IMR-90 (cell line): Measurements from ENCODE around the gene APOF. TPM values are rescaled to one million over a fixed set of nuclear protein-coding genes. Genes with fewer than 3 reads are reported as not detected.

ENCODE experiments used
- ATAC-seq: fragments of 200-7000 bp; cut with Tn5 transposase; 2 replicates; pipeline ENCODE4 v1.9.1; 2020; ENCODE audit warnings: low read depth, mild to moderate bottlenecking, moderate library complexity
- BruUV-seq: library from RNA; stranded (reverse); fragments of 400-500 nt; replicated peaks from 2 replicates; lab custom pipeline; 2021; lab: Mats Ljungman, UMichigan
- CTCF ChIA-PET: fragments of 300-600 bp; formaldehyde crosslinking; extraction: SDS; loops from one replicate; lab custom pipeline; 2021; ENCODE audit warnings: antibody characterized with exemption; lab: Yijun Ruan, JAX
- POLR2A ChIA-PET: fragments of 300-600 bp; sonication (Branson Sonifier 250); formaldehyde crosslinking; loops from one replicate; lab custom pipeline; 2022; ENCODE audit warnings: antibody characterized with exemption; ENCODE audit not compliant: unreplicated experiment; lab: Charles Lee
- DNase-seq: peaks from one replicate; pipeline ENCODE4 v3.0.0; 2013
- H2AFZ ChIP-seq: replicated peaks from 2 replicates; pipeline ENCODE3; 2013; ENCODE audit warnings: low read length, mild to moderate bottlenecking; ENCODE audit not compliant: poor library complexity
- H2AK5ac ChIP-seq: 2 replicates; pipeline ENCODE4 v1.6.1; 2013; ENCODE audit warnings: low read depth, low read length, inconsistent platforms
- H2AK9ac ChIP-seq: replicated peaks from 2 replicates; pipeline ENCODE3; 2013; ENCODE audit warnings: mild to moderate bottlenecking, low read depth, low read length, moderate library complexity; ENCODE audit not compliant: poor library complexity
- H2BK120ac ChIP-seq: 2 replicates; pipeline ENCODE4 v1.6.1; 2013; ENCODE audit warnings: low read depth, low read length, inconsistent platforms
- H2BK15ac ChIP-seq: 3 replicates; pipeline ENCODE4 v1.6.1; 2013; ENCODE audit warnings: low read depth, low read length, inconsistent platforms
- H2BK20ac ChIP-seq: 2 replicates; pipeline ENCODE4 v1.6.1; 2013; ENCODE audit warnings: low read depth, mild to moderate bottlenecking, inconsistent platforms, low read length, moderate library complexity
- H2BK5ac ChIP-seq: 2 replicates; pipeline ENCODE4 v1.6.1; 2013; ENCODE audit warnings: mild to moderate bottlenecking, low read depth, low read length, inconsistent platforms; ENCODE audit not compliant: poor library complexity, severe bottlenecking
- H3K14ac ChIP-seq: replicated peaks from 2 replicates; pipeline ENCODE4 v1.6.1; 2013; ENCODE audit warnings: low read depth, low read length, inconsistent platforms
- H3K18ac ChIP-seq: 2 replicates; pipeline ENCODE4 v1.6.1; 2013; ENCODE audit warnings: low read depth, low read length, control low read depth
- H3K23ac ChIP-seq: 2 replicates; pipeline ENCODE4 v1.6.1; 2013; ENCODE audit warnings: low read depth, low read length, inconsistent platforms
- H3K27ac ChIP-seq: 2 replicates; pipeline ENCODE4 v1.5.1; 2013; ENCODE audit warnings: mild to moderate bottlenecking, control low read depth, low read length; ENCODE audit not compliant: insufficient read depth
- H3K27me3 ChIP-seq: 2 replicates; pipeline ENCODE4 v1.6.1; 2013; ENCODE audit warnings: low read length; ENCODE audit not compliant: control insufficient read depth, insufficient read depth
- H3K36me3 ChIP-seq: 2 replicates; pipeline ENCODE4 v1.6.1; 2013; ENCODE audit warnings: low read length, mixed read lengths; ENCODE audit not compliant: control insufficient read depth, insufficient read depth
- H3K4ac ChIP-seq: 2 replicates; pipeline ENCODE4 v1.6.1; 2013; ENCODE audit warnings: low read depth, low read length, inconsistent platforms
- H3K4me1 ChIP-seq: 2 replicates; pipeline ENCODE4 v1.6.1; 2013; ENCODE audit warnings: low read length, mixed read lengths; ENCODE audit not compliant: control insufficient read depth, insufficient read depth
- H3K4me2 ChIP-seq: 2 replicates; pipeline ENCODE4 v1.6.1; 2013; ENCODE audit warnings: low read depth, mild to moderate bottlenecking, control low read depth, low read length, moderate library complexity
- H3K4me3 ChIP-seq: 2 replicates; pipeline ENCODE4 v1.5.1; 2013; ENCODE audit warnings: low read depth, mild to moderate bottlenecking, control low read depth, low read length, moderate library complexity; ENCODE audit not compliant: insufficient read depth
- H3K56ac ChIP-seq: 2 replicates; pipeline ENCODE4 v1.6.1; 2013; ENCODE audit warnings: low read length, inconsistent platforms; ENCODE audit not compliant: insufficient read depth; ENCODE audit errors: extremely low read depth
- H3K79me1 ChIP-seq, 2 experiments: 2 replicates each; pipeline ENCODE4 v1.6.1; 2013; ENCODE audit warnings: low read length in 2 of 2, inconsistent platforms in 1 of 2, low read depth in 1 of 2
- H3K9ac ChIP-seq: 2 replicates; pipeline ENCODE4 v1.6.1; 2013; ENCODE audit warnings: low read depth, low read length, control low read depth
- H3K9me1 ChIP-seq: 2 replicates; pipeline ENCODE4 v1.6.1; 2013; ENCODE audit warnings: low read length, inconsistent platforms; ENCODE audit not compliant: insufficient read depth
- H3K9me3 ChIP-seq: 2 replicates; pipeline ENCODE4 v1.6.1; 2013; ENCODE audit warnings: low read length; ENCODE audit not compliant: control insufficient read depth, insufficient read depth
- H4K20me1 ChIP-seq: 2 replicates; pipeline ENCODE4 v1.6.1; 2013; ENCODE audit warnings: low read length, inconsistent platforms; ENCODE audit not compliant: insufficient read depth
- H4K5ac ChIP-seq: 2 replicates; pipeline ENCODE4 v1.6.1; 2013; ENCODE audit warnings: mild to moderate bottlenecking, low read depth, low read length, control low read depth
- H4K8ac ChIP-seq, 2 experiments: 2 replicates each; pipeline ENCODE4 v1.6.1; 2013; ENCODE audit warnings: low read depth in 2 of 2, low read length in 2 of 2, control low read depth in 1 of 2, inconsistent platforms in 1 of 2
- H4K91ac ChIP-seq: 2 replicates; pipeline ENCODE4 v1.6.1; 2013; ENCODE audit warnings: low read depth, low read length, inconsistent platforms; ENCODE audit not compliant: insufficient read depth
- BHLHE40 ChIP-seq: fragments of 150-350 bp; IDR thresholded peaks from 2 replicates; pipeline ENCODE4 v1.6.1; 2016; ENCODE audit warnings: mild to moderate bottlenecking, low read depth, low read length
- CHD1 ChIP-seq: IDR thresholded peaks from 2 replicates; pipeline ENCODE4 v1.6.1; 2012; ENCODE audit warnings: low read depth, low read length, improper control_type of control experiment
- FOS ChIP-seq: fragments of 150-350 bp; IDR thresholded peaks from 2 replicates; pipeline ENCODE4 v1.6.1; 2016; ENCODE audit warnings: low read depth, low read length
- MAZ ChIP-seq: IDR thresholded peaks from 2 replicates; pipeline ENCODE4 v1.6.1; 2012; ENCODE audit warnings: low read depth, mild to moderate bottlenecking, low read length, improper control_type of control experiment, moderate library complexity, borderline replicate concordance
- MXI1 ChIP-seq: IDR thresholded peaks from 2 replicates; pipeline ENCODE4 v1.6.1; 2012; ENCODE audit warnings: low read depth, mild to moderate bottlenecking, low read length, moderate library complexity, borderline replicate concordance
- RCOR1 ChIP-seq: IDR thresholded peaks from 2 replicates; pipeline ENCODE4 v1.6.1; 2012; ENCODE audit warnings: mild to moderate bottlenecking, low read length, improper control_type of control experiment; ENCODE audit not compliant: insufficient replicate concordance
- RFX5 ChIP-seq: IDR thresholded peaks from 2 replicates; pipeline ENCODE4 v1.8.0; 2012; ENCODE audit warnings: low read depth, mild to moderate bottlenecking, low read length, moderate library complexity
- SMC3 ChIP-seq: fragments of 150-350 bp; IDR thresholded peaks from 2 replicates; pipeline ENCODE4 v1.6.1; 2016; ENCODE audit warnings: low read depth, mild to moderate bottlenecking, antibody characterized with exemption, low read length, moderate library complexity
- WGBS, 2 experiments: methylation state at CpG; one replicate each; pipeline versions ENCODE4 v1.1.5 to v1.1.7; 2013; ENCODE audit warnings: missing lambda C conversion rate in 2 of 2; ENCODE audit not compliant: insufficient read length in 1 of 2; ENCODE audit errors: extremely low coverage in 2 of 2; 5-methylcytosine and 5-hydroxymethylcytosine counted together
- dilution Hi-C: fragments of 300-500 bp; cut with HindIII; formaldehyde crosslinking; loops from one replicate; pipeline ENCODE4 v1.14.3; 2018; ENCODE audit warnings: low sequenced_read_pairs; ENCODE audit not compliant: unreplicated experiment
- in situ Hi-C: fragments of 300-500 bp; cut with MboI; formaldehyde crosslinking; loops from 3 replicates; pipeline ENCODE4 v1.14.3; 2019; ENCODE audit warnings: low sequenced_read_pairs, inconsistent platforms, mixed read lengths
- intact Hi-C: fragments of 100-400 bp; cut with micrococcal nuclease; formaldehyde crosslinking; loops from 2 replicates; pipeline ENCODE4 v1.10.0; 2022
- microRNA-seq, 2 experiments: library from miRNA; stranded (forward) in 1 of 2; unstranded in 1 of 2; fragments of 10-50 nt in 1 of 2; fragments of <30 nt in 1 of 2; gene quantifications in 1 of 2; microRNA quantifications in 1 of 2; one replicate each; pipeline versions ENCODE3 to v1.1.0; 2013 to 2020; ENCODE audit not compliant: insufficient read depth in 1 of 2, insufficient read length in 1 of 2, unreplicated experiment in 1 of 2
- polyA plus RNA-seq, 3 experiments: library from polyadenylated mRNA; depleted of rRNA; stranded (reverse); fragments of >200 nt; gene quantifications; 2 replicates each; pipeline ENCODE4 v1.2.3, GENCODE V29; 2012; ENCODE audit warnings: low replicate concordance in 1 of 3
- small RNA-seq, 5 experiments: library from RNA; depleted of rRNA; stranded (forward); fragments of <200 nt; gene quantifications; one replicate each; pipeline ENCODE3, GENCODE V24; 2012
- total RNA-seq: library from RNA; depleted of rRNA; stranded (reverse); fragments of >200 nt; gene quantifications from 2 replicates; pipeline ENCODE4 v1.2.3, GENCODE V29; 2012; rRNA removed
- TF ChIP-seq, protein P1 (sequence below): conservative IDR thresholded peaks from 2 replicates; pipeline ENCODE4 v1.5.1; 2012; ENCODE audit warnings: mild to moderate bottlenecking, low read depth, low read length, improper control_type of control experiment

The APOF gene
- total and polyA plus RNA-seq, 2 of the 4 experiments (the other 2 are of a cell fraction): not detected

DNA sequence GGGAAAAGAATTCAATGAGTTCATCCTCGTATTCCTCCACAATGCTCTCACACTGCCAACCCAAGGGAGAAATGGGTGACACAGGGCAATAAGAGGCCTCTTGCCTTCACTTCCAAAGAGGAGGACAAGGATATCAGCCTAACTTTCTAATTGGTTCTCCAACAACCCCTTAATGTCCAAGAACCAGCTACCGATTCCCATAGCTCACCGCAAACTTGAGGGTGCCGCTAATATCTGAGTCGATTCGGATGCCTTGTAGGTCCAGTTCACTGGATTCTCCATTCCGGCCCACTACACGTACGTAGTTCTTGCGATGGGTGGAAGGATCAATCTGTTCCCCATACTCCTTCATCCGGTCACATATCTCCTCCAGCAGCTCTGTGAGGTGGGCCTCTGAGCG is 51.7 kb downstream of the APOF start:
- BruUV-seq: no TSS peak

More for the DNA sequence above, 51.7 kb downstream of the APOF start:
- Histone ChIP-seq H4K20me1 (no peaks in the 10 kb centered on the region), H3K18ac (no peak overlapping the region), H2AK9ac (no peak overlapping the region), H2AFZ (no peak overlapping the region), H3K27me3 (no peaks in the 10 kb centered on the region), H2BK5ac (no peak overlapping the region), H3K79me1 (peaks cover 11 to 26% of the 10 kb centered on the region in 2 experiments), H3K14ac (no peak overlapping the region), H4K91ac (no peak overlapping the region), H3K36me3 (peaks cover 30% of the 10 kb centered on the region), H2BK20ac (no peak overlapping the region), H2BK120ac (no peak overlapping the region), H2AK5ac (no peak overlapping the region), H4K5ac (no peak overlapping the region), H3K9me1 (no peaks in the 10 kb centered on the region), H3K23ac (no peak overlapping the region), H3K4me2 (no peak overlapping the region), H3K9ac (no peak overlapping the region), H3K9me3 (no peaks in the 10 kb centered on the region), H2BK15ac (no peak overlapping the region), H3K27ac (no peak overlapping the region), H3K4me1 (peaks cover 4% of the 10 kb centered on the region), H3K56ac (no peak overlapping the region), H4K8ac (no peak overlapping the region), H3K4ac (no peak overlapping the region), H3K4me3 (no peak overlapping the region)
- no peak for ATAC-seq
- 98% methylated on average over 11 of the region's 12 CpGs; no CpG with 5 or more reads in 1 of the 2 experiments for WGBS, 2 experiments
- TF ChIP-seq MXI1 (no peak), RFX5 (no peak), MAZ (no peak), FOS (no peak), CHD1 (no peak), RCOR1 (no peak), SMC3 (no peak), BHLHE40 (no peak)
- TF ChIP-seq, protein P1, sequence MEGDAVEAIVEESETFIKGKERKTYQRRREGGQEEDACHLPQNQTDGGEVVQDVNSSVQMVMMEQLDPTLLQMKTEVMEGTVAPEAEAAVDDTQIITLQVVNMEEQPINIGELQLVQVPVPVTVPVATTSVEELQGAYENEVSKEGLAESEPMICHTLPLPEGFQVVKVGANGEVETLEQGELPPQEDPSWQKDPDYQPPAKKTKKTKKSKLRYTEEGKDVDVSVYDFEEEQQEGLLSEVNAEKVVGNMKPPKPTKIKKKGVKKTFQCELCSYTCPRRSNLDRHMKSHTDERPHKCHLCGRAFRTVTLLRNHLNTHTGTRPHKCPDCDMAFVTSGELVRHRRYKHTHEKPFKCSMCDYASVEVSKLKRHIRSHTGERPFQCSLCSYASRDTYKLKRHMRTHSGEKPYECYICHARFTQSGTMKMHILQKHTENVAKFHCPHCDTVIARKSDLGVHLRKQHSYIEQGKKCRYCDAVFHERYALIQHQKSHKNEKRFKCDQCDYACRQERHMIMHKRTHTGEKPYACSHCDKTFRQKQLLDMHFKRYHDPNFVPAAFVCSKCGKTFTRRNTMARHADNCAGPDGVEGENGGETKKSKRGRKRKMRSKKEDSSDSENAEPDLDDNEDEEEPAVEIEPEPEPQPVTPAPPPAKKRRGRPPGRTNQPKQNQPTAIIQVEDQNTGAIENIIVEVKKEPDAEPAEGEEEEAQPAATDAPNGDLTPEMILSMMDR: no peak
- intact Hi-C loops (no loop called here), dilution Hi-C loops (no loop called here), in situ Hi-C loops (no loop called here)
- DNase-seq: no peak
- POLR2A ChIA-PET: interaction anchor here (0.6 kb wide), 1 partner anchor 225 kb away, joined by 5 read pairs; no protein-coding TSS in a partner anchor
- CTCF ChIA-PET: no interaction called here

Small RNA genes within 50 kb of the gene (microRNA-seq; reads per million reads assigned to microRNA genes)
- gene RNU7-40P (ENCODE audit: insufficient read depth, insufficient read length): not detected

Small RNA genes within 50 kb of the gene (small RNA-seq; reads per million reads assigned to genes)
- 0 to 3.0 (median 0.15) reads per million in 5 experiments for gene RNU7-40P

Other genes starting within 250 kb of the APOF start
- 1,119 and 1,341 TPM in 2 replicates for gene RPL41, start 246.2 kb downstream of the APOF start, total RNA-seq
- gene RPL41, start 246.2 kb downstream of the APOF start, polyA plus RNA-seq (2012; rRNA removed): 8,623 and 9,394 TPM in 2 replicates
- 3.3 and 3.6 TPM in 2 replicates for gene ZC3H10, start 244.6 kb downstream of the APOF start, total RNA-seq
- gene ZC3H10, start 244.6 kb downstream of the APOF start, polyA plus RNA-seq (2012; rRNA removed): 1.1 and 1.5 TPM in 2 replicates
- gene ESYT1, start 234.6 kb downstream of the APOF start, total RNA-seq: 137 and 150 TPM in 2 replicates
- gene ESYT1, start 234.6 kb downstream of the APOF start, polyA plus RNA-seq (2012; rRNA removed): 153 and 157 TPM in 2 replicates
- gene MYL6B, start 210.3 kb downstream of the APOF start, total RNA-seq: 78.3 and 90.0 TPM in 2 replicates
- gene MYL6B, start 210.3 kb downstream of the APOF start, polyA plus RNA-seq (2012; rRNA removed): 112 and 117 TPM in 2 replicates
- gene MYL6, start 204.5 kb downstream of the APOF start, total RNA-seq: 4,816 and 6,155 TPM in 2 replicates
- 6,979 and 8,569 TPM in 2 replicates for gene MYL6, start 204.5 kb downstream of the APOF start, polyA plus RNA-seq (2012; rRNA removed)
- gene SMARCC2, start 173.4 kb downstream of the APOF start, total RNA-seq: 41.4 and 42.3 TPM in 2 replicates
- gene SMARCC2, start 173.4 kb downstream of the APOF start, polyA plus RNA-seq (2012; rRNA removed): 43.8 and 44.3 TPM in 2 replicates
- 191 and 272 TPM in 2 replicates for gene RNF41, start 140.9 kb downstream of the APOF start, total RNA-seq
- gene RNF41, start 140.9 kb downstream of the APOF start, polyA plus RNA-seq (2012; rRNA removed): 112 and 125 TPM in 2 replicates
- 29.2 and 31.4 TPM in 2 replicates for gene NABP2, start 138.5 kb downstream of the APOF start, total RNA-seq
- 37.4 and 42.5 TPM in 2 replicates for gene NABP2, start 138.5 kb downstream of the APOF start, polyA plus RNA-seq (2012; rRNA removed)
- gene SLC39A5, start 132.8 kb downstream of the APOF start, total RNA-seq: not detected in 2 replicates
- gene SLC39A5, start 132.8 kb downstream of the APOF start, polyA plus RNA-seq (2012; rRNA removed): not detected in 2 replicates
- gene ANKRD52, start 104.5 kb downstream of the APOF start, total RNA-seq: 15.4 and 16.1 TPM in 2 replicates
- gene ANKRD52, start 104.5 kb downstream of the APOF start, polyA plus RNA-seq (2012; rRNA removed): 35.9 and 36.2 TPM in 2 replicates
- gene COQ10A, start 95.9 kb downstream of the APOF start, total RNA-seq: 4.7 TPM in 2 replicates
- gene COQ10A, start 95.9 kb downstream of the APOF start, polyA plus RNA-seq (2012; rRNA removed): 10.2 and 10.8 TPM in 2 replicates
- 90.5 and 139 TPM in 2 replicates for gene CS, start 62.5 kb downstream of the APOF start, total RNA-seq
- 120 and 146 TPM in 2 replicates for gene CS, start 62.5 kb downstream of the APOF start, polyA plus RNA-seq (2012; rRNA removed)
- gene CNPY2, start 46.9 kb downstream of the APOF start, total RNA-seq: 65.2 and 76.7 TPM in 2 replicates
- gene CNPY2, start 46.9 kb downstream of the APOF start, polyA plus RNA-seq (2012; rRNA removed): 175 and 177 TPM in 2 replicates
- 7.5 and 9.7 TPM in 2 replicates for gene PAN2, start 28.9 kb downstream of the APOF start, total RNA-seq
- gene PAN2, start 28.9 kb downstream of the APOF start, polyA plus RNA-seq (2012; rRNA removed): 16.6 and 20.2 TPM in 2 replicates
- not detected in 2 replicates for gene IL23A, start 24.0 kb downstream of the APOF start, total RNA-seq
- gene IL23A, start 24.0 kb downstream of the APOF start, polyA plus RNA-seq (2012; rRNA removed): 0.17 and 0.55 TPM in 2 replicates
- gene STAT2, start 2.8 kb downstream of the APOF start, total RNA-seq: 125 and 182 TPM in 2 replicates
- 63.9 and 99.3 TPM in 2 replicates for gene STAT2, start 2.8 kb downstream of the APOF start, polyA plus RNA-seq (2012; rRNA removed)
- gene TIMELESS, start 86.6 kb upstream of the APOF start, total RNA-seq: 9.4 and 10.4 TPM in 2 replicates
- gene TIMELESS, start 86.6 kb upstream of the APOF start, polyA plus RNA-seq (2012; rRNA removed): 6.0 and 7.3 TPM in 2 replicates
- not detected in 2 replicates for gene MIP, start 91.8 kb upstream of the APOF start, total RNA-seq
- gene MIP, start 91.8 kb upstream of the APOF start, polyA plus RNA-seq (2012; rRNA removed): not detected in 2 replicates
- gene SPRYD4, start 105.7 kb upstream of the APOF start, total RNA-seq: 1.4 and 1.8 TPM in 2 replicates
- 1.7 TPM in 2 replicates for gene SPRYD4, start 105.7 kb upstream of the APOF start, polyA plus RNA-seq (2012; rRNA removed)
- gene GLS2, start 125.3 kb upstream of the APOF start, total RNA-seq: under 0.01 and 0.36 TPM in 2 replicates
- gene GLS2, start 125.3 kb upstream of the APOF start, polyA plus RNA-seq (2012; rRNA removed): 0.21 and 0.40 TPM in 2 replicates
- 28.3 and 38.0 TPM in 2 replicates for gene RBMS2, start 159.0 kb upstream of the APOF start, total RNA-seq
- 41.9 and 43.6 TPM in 2 replicates for gene RBMS2, start 159.0 kb upstream of the APOF start, polyA plus RNA-seq (2012; rRNA removed)